GM23338 (cell line): Measurements from ENCODE around the gene FBLIM1. TPM values are rescaled to one million over a fixed set of nuclear protein-coding genes. Genes with fewer than 3 reads are reported as not detected.
A peak's percentile ranks its signal among the peaks of the same experiment; 100 is the strongest.

Experiments used
- ATAC-seq: fragments of 200-7000 bp; cut with Tn5 transposase; 3 replicates; pipeline ENCODE4 v1.9.1; 2020
- DNase-seq: peaks from one replicate; pipeline ENCODE4 v3.0.0-alpha.2; 2015; ENCODE audit warnings: low spot score
- H2AFZ ChIP-seq: fragments of 200-600 bp; sonication (generic); 2 replicates; pipeline ENCODE4 v1.8.0; 2016; ENCODE audit warnings: antibody characterized with exemption, mild to moderate bottlenecking, moderate library complexity
- H3F3A ChIP-seq: fragments of 200-600 bp; sonication (generic); replicated peaks from 2 replicates; pipeline ENCODE4 v1.8.0; 2017; ENCODE audit warnings: antibody characterized with exemption, mixed run types, low read depth
- H3K27ac ChIP-seq: fragments of 200-600 bp; sonication (generic); 2 replicates; pipeline ENCODE4 v1.6.1; 2016; ENCODE audit warnings: low read depth
- H3K27me3 ChIP-seq: fragments of 200-600 bp; sonication (generic); 2 replicates; pipeline ENCODE4 v1.8.0; 2016; ENCODE audit warnings: mild to moderate bottlenecking, mixed run types, moderate library complexity; ENCODE audit not compliant: insufficient read depth
- H3K36me3 ChIP-seq: fragments of 200-600 bp; sonication (generic); 2 replicates; pipeline ENCODE4 v1.8.0; 2016; ENCODE audit warnings: mild to moderate bottlenecking; ENCODE audit not compliant: insufficient read depth
- H3K4me1 ChIP-seq: fragments of 200-600 bp; sonication (generic); 2 replicates; pipeline ENCODE4 v1.8.0; 2016; ENCODE audit warnings: mild to moderate bottlenecking, moderate library complexity; ENCODE audit not compliant: insufficient read depth
- H3K4me2 ChIP-seq: fragments of 200-600 bp; sonication (generic); 2 replicates; pipeline ENCODE4 v1.7.1; 2017; ENCODE audit warnings: mixed run types
- H3K4me3 ChIP-seq: fragments of 200-600 bp; sonication (generic); 2 replicates; pipeline ENCODE4 v1.6.1; 2016; ENCODE audit warnings: mixed run types
- H3K79me2 ChIP-seq: fragments of 200-600 bp; sonication (generic); replicated peaks from 2 replicates; pipeline ENCODE4 v1.8.0; 2017; ENCODE audit warnings: mild to moderate bottlenecking; ENCODE audit not compliant: insufficient read depth
- H3K9me2 ChIP-seq: fragments of 200-600 bp; sonication (generic); 2 replicates; pipeline ENCODE4 v1.8.0; 2017; ENCODE audit not compliant: insufficient read depth
- H4K20me1 ChIP-seq: fragments of 200-600 bp; sonication (generic); replicated peaks from 2 replicates; pipeline ENCODE4 v1.8.0; 2017; ENCODE audit warnings: mild to moderate bottlenecking; ENCODE audit not compliant: insufficient read depth
- H3K27ac Mint-ChIP-seq: 2 replicates; pipeline ENCODE4 v1.8.0; 2020; ENCODE audit warnings: inconsistent platforms, mild to moderate bottlenecking, moderate library complexity, mixed read lengths
- H3K27me3 Mint-ChIP-seq: 3 replicates; pipeline ENCODE4 v1.8.0; 2022; ENCODE audit warnings: low read depth, mild to moderate bottlenecking, moderate library complexity, mixed read lengths, inconsistent platforms; ENCODE audit not compliant: insufficient read depth, poor library complexity
- H3K36me3 Mint-ChIP-seq: 3 replicates; pipeline ENCODE4 v1.8.0; 2021; ENCODE audit warnings: low read depth, mild to moderate bottlenecking, inconsistent platforms, moderate library complexity, mixed read lengths
- H3K4me1 Mint-ChIP-seq: 3 replicates; pipeline ENCODE4 v1.8.0; 2020; ENCODE audit warnings: mild to moderate bottlenecking, inconsistent platforms, mixed read lengths
- H3K4me3 Mint-ChIP-seq: 3 replicates; pipeline ENCODE4 v1.8.0; 2021; ENCODE audit warnings: moderate library complexity, mild to moderate bottlenecking, inconsistent platforms, mixed read lengths
- H3K9me3 Mint-ChIP-seq: 3 replicates; pipeline ENCODE4 v1.8.0; 2020; ENCODE audit warnings: moderate library complexity, mild to moderate bottlenecking, inconsistent platforms, mixed read lengths
- CREB1 ChIP-seq: fragments of 250-450 bp; sonication (Bioruptor Pico); IDR thresholded peaks from 2 replicates; pipeline ENCODE4 v1.5.0; 2020; ENCODE audit warnings: low read depth, mild to moderate bottlenecking, moderate library complexity
- CTCF ChIP-seq, 2 experiments: fragments of 200-600 bp in 1 of 2; sonication (generic) in 1 of 2; conservative IDR thresholded peaks; 2 replicates each; pipeline versions ENCODE4 v1.5.1 to v1.6.1; 2016 to 2017; ENCODE audit warnings: antibody characterized with exemption in 2 of 2, low read depth in 2 of 2, mild to moderate bottlenecking in 2 of 2, moderate library complexity in 1 of 2
- ETS1 ChIP-seq: IDR thresholded peaks from 2 replicates; pipeline ENCODE4 v1.6.1; 2016; ENCODE audit warnings: antibody characterized with exemption
- JUNB ChIP-seq: IDR thresholded peaks from one replicate; pipeline ENCODE4 v1.6.1; 2016; ENCODE audit warnings: antibody characterized with exemption; ENCODE audit not compliant: unreplicated experiment
- POLR2AphosphoS5 ChIP-seq: IDR thresholded peaks from 2 replicates; pipeline ENCODE4 v1.6.1; 2016; ENCODE audit warnings: antibody characterized with exemption, low read depth
- REST ChIP-seq: IDR thresholded peaks from one replicate; pipeline ENCODE4 v1.6.1; 2018; ENCODE audit warnings: antibody characterized with exemption; ENCODE audit not compliant: unreplicated experiment
- ZNF114 ChIP-seq: fragments of 250-450 bp; sonication (Bioruptor Pico); IDR thresholded peaks from 2 replicates; pipeline ENCODE4 v1.5.0; 2020; ENCODE audit warnings: mild to moderate bottlenecking, moderate library complexity
- ZNF331 ChIP-seq: fragments of 250-450 bp; sonication (Bioruptor Pico); IDR thresholded peaks from 2 replicates; pipeline ENCODE4 v1.5.0; 2020; ENCODE audit warnings: low read depth, mild to moderate bottlenecking, moderate library complexity
- ZNF462 ChIP-seq: fragments of 250-450 bp; sonication (Bioruptor Pico); IDR thresholded peaks from 2 replicates; pipeline ENCODE4 v1.5.0; 2020; ENCODE audit warnings: mild to moderate bottlenecking, moderate library complexity
- polyA plus RNA-seq: library from polyadenylated mRNA; unstranded; fragments of >200 nt; fragmentation: Nextera tagmentation; extraction: Ambion mirVana; gene quantifications from 2 replicates; pipeline ENCODE4 v1.2.1, GENCODE V29; 2016
- total RNA-seq: library from RNA; depleted of rRNA; stranded (reverse); fragments of >200 nt; shearing (Covaris generic); gene quantifications from 2 replicates; pipeline ENCODE4 v1.2.3, GENCODE V29; 2014

FBLIM1 gene
- total and polyA plus RNA-seq, 2 experiments from 2014 or later = 41.7 to 81.7 TPM

GRCh38 chr1:15744122-15744679, 14.4 kb upstream of the FBLIM1 start:
- Histone ChIP-seq H4K20me1 (no peaks in the 10 kb centered on the region), H3K9me2 (no peaks in the 10 kb centered on the region), H3K4me3 (no peak overlapping the region), H3K4me2 (no peak overlapping the region), H3K27ac (no peak overlapping the region), H3K36me3 (no peaks in the 10 kb centered on the region), H3F3A (0 out of 2 replicates have a peak, but pooled peaks cover 5% of the 10 kb centered on the region), H2AFZ (no peak overlapping the region; the same call in 1 of the 2 replicates), H3K79me2 (no peaks in the 10 kb centered on the region), H3K27me3 (no peaks in the 10 kb centered on the region), H3K4me1 (0 out of 2 replicates have a peak, but pooled peaks cover 9% of the 10 kb centered on the region)
- TF ChIP-seq ETS1 (no peak), ZNF462 (CRISPR knock-in tag) (no peak), CREB1 (no peak), REST (no peak), ZNF114 (no peak), ZNF331 (CRISPR knock-in tag) (no peak), JUNB (no peak), POLR2AphosphoS5 (no peak), CTCF (conservative IDR thresholded peaks at IDR 0.05; ENCODE audit: low read depth in 2 of 2) (peak in 1 of 2 experiments; percentile 16; a peak in 1 of 4 replicates)
- Mint-ChIP-seq H3K27ac (no peak overlapping the region), H3K9me3 (no peaks in the 10 kb centered on the region), H3K36me3 (no peaks in the 10 kb centered on the region), H3K4me1 (peaks cover 11% of the 10 kb centered on the region), H3K4me3 (no peak overlapping the region), H3K27me3 (peaks cover 6% of the 10 kb centered on the region)
- DNase-seq (no peak), ATAC-seq (no peak)
